HG03103 (cell line): ENCODE measurements around the gene KCNAB1.
"Not testable (repeated sequence)": the region's sequence is repeated elsewhere in the genome, so short reads cannot be mapped to it uniquely, and the experiment has no call there.

Experiments
- ATAC-seq: cut with Tn5 transposase; IDR thresholded peaks from one replicate; pipeline ENCODE4 v1.9.1; 2021; ENCODE audit warnings: low read depth; ENCODE audit not compliant: unreplicated experiment

KCNAB1 gene

DNA sequence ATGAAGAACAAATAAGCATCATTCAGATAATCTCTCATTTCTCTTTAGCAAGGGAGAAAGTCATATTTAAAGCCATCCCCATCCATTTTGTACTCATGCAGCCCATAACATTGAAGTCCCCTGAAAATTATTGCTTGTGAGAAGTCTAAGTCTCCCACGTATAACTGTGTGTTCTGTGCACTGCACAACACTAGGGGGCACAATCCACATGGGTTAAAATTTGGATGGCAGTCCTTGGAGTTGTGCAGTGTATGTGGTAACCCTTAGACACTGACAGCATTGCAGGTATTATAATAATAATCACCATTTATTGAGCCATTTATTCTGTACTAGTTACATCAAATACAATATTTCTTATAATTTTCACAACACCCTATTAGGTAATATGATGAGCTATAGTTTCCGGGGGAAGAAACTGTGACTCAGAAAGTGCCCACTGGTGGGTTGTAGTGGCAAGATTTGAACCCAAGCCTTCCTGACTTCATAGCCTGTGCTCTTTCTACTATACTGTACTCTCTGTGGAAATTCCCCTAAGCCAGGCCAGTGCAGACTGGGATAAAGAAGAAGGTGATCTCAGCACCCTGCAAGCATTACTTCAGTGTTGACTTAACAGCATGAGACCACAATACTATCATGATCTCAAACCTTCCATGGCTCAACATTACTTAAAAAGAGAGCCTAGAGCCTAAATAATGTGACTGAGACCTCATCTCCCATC is 15.7 kb downstream of the KCNAB1 start:
- no peak for ATAC-seq

DNA sequence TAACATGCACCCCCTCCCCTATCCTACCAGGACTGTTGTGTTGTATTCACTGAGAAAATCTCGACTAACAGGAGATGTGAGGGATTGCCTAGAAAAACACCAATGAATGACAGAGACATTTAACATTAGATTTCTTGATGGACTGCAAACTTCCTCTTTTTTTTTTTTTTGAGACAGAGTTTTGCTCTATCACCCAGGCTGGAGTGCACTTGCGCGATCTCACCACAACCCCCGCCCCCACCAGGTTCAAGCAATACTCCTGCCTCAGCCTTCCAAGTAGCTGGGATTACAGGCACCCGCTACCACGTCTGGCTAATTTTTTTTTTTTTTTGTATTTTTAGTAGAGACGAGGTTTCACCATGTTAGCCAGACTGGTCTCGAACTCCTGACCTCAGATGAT is 17.0 kb downstream of the KCNAB1 start:
- not testable (repeated sequence) for ATAC-seq

DNA sequence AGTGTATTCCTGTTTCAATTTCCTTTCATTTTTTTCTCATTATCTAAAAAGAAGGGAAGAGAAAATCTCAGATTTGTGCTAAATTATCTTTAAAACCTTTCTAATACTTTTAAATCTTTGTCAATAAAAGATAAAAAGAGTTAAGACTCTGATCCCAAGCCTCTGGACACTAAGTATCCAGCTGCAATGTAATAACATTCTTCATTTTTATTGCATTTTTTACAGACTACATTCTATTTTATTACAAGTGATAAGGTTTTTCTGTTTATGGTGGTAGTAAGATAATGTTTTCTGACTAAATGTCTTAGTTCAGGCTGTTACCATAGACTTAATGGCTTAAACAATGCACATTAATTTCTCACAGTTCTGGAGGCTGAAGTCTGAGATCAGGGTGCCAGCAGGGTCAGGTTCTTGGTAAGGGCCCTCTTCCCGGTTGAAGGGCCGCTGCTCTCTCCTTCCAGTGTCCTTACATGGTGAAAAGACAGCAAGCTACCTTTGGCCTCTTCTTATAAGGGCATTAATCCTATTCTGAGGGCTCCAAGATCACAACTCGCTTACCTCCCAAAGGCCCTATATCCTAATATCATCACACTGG is 19.7 kb downstream of the KCNAB1 start:
- no peak for ATAC-seq

DNA sequence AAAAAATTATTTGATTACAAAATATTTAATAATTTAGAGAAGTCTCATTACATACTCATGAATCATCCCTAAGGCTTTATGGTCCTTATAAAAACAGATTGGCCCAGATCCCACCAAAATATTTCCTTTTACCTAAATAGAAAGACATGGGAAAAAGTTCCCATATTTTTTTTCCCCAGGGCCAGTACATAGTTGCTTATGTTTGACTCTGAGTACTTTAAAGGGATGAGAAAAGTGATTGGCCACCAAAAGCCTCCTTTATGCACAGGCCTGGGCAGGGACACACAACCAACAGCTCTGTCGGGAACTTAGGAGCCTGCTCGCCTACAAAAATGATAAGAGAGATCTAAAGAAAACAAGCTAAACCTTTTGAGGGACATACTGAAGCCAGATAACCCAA is 22.3 kb downstream of the KCNAB1 start:
- ATAC-seq, result no peak

DNA sequence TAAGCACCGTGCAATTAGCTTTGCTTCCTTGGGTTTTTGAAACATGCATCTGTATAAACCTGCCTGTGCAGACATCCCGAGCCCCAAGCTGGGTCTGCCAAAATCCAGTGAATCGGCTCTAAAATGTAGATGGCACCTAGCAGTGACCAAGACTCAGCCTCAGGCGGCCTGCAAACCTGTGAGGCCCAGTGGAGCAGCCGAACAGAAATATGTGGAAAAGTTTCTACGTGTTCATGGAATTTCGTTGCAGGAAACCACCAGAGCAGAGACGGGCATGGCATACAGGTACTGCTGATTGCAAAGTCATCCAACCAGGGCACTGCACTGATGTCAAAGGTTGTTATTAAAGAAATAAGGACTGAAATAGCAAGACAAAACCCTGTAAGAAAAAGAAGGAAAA is 22.8 kb downstream of the KCNAB1 start:
- ATAC-seq, result no peak

DNA sequence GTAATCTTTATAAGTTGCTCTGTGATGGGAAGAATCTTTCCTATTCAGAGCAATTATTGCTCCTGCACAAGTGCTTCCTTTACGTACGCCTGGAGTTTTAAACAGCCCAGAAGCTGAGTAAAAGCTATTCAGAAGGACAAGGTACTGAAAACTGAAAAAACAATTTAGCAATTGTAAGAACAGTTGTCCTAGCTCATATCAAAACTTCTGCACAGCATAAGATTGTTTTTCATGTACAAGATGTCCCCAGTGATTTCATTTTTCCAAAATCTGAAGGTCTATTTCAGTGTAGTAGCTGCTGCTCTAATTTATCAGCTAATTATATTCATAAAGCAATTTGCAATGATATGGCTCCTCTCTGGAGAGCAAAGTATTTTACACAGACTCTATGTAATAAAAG is 23.7 kb downstream of the KCNAB1 start:
- ATAC-seq, result no peak

DNA sequence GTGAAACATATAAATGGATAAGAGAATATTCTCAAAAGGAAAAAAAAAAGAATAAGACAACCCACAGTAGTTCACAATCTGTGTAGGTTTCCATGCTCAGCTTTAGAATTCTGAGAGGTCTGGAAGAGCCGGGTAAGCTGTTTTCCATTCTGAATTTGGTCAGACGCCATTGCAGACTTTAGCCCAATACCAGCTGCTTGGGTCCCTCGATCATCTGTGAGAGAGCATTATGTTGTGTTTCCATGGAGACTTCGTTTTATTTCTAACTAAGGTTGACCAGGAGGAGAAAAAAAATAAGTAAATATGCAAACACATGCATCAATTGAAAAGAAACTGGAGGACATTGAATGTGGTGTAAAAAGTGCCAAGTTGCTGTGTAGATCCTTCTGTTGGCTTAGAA is 25.5 kb downstream of the KCNAB1 start:
- no peak for ATAC-seq

DNA sequence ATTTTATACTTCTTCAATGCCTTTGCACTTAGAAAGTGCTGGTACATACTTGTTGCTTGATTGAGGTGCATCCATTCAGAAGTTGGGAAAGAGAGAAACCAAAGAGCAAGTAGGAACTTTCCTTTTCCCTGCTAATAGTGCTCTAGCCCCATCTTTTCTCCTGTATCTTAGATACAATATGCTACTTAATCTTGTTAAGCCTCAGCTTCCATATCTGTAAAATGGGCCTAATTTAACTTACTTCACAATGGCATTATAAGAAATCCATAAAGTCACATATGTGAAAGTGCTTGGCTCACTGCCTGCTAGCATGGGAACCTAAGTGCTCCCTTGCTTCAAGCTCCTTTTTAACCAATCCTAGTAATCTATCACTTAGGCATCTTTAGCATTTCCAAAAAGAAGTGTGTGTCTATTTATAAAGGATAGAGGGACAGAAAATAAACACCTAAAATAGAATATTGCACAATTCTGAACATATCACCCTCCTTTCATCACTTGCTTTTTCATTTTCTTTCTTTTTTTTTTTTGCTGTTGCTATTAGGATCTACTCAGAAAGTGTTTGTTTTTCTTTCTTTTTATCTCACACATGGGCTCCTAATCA is 28.1 kb downstream of the KCNAB1 start:
- no peak for ATAC-seq

DNA sequence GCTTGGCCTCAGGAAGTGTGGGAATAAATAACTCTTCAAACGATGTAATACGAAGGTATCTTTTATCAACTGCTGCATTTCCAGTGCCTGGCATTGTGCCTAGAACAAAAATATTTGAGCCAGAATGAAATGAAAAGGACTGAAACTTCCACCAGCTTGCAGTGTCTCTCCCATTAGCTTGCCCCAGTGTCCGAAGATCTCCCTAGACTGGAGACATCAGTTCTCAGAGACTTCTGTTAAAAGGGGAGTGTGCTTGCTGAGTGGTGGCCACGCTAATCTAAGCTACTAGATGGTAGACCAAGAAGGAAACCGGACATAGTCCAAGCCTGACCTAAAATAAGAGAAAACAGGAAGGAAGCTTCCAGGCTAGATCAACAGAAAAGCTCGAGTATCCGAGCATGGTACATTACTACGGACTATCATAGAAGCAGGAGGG is 28.6 kb downstream of the KCNAB1 start:
- no peak for ATAC-seq

DNA sequence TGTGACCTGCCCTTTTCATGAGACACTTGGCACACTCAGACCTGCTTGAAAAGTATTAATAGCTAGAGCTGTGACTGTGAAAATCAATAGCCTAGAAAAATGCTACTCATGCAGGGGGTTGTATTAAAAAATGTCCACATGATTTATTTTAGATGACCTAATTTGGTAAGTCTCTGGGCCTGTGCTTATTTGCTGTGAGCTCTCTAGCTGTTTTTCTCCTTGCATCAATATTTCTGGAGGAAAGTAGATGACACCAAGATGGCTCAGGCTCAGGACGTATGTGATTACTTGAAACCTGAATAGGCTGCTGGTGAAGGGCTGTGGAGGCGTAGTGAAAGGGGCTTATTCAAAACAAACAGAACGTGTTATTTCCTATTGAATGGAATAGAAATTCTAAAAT is 29.5 kb downstream of the KCNAB1 start:
- no peak for ATAC-seq

DNA sequence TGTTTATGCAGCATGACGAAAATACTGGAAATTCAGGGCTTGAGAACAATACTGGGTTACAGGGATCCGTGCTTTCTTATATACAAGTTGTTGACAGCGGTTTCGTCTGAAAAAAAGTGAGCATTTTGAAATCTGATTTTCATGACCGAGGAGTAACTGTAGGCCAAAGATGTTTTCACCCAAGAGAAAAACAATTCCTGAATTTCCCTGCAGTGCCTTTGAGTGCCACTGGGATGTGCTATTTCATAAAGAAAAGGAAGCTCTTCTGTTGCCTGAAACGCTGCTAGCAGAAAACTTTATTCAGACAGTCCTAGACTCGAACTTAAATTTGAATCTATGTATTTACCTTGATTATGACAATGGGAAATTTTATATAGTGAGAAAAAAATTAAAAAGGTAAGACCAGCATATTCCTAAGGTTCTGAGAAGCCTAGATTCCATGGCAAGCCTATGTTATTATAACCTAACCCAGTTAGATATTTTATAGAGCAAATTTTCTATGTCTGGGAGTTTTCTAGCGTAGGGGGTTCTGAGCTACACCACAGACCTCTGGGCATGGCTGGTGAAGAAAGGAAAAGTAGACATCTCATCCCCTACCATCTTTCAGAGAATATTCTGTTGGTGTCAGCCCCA is 30.2 kb downstream of the KCNAB1 start:
- ATAC-seq, result peak; percentile 62

DNA sequence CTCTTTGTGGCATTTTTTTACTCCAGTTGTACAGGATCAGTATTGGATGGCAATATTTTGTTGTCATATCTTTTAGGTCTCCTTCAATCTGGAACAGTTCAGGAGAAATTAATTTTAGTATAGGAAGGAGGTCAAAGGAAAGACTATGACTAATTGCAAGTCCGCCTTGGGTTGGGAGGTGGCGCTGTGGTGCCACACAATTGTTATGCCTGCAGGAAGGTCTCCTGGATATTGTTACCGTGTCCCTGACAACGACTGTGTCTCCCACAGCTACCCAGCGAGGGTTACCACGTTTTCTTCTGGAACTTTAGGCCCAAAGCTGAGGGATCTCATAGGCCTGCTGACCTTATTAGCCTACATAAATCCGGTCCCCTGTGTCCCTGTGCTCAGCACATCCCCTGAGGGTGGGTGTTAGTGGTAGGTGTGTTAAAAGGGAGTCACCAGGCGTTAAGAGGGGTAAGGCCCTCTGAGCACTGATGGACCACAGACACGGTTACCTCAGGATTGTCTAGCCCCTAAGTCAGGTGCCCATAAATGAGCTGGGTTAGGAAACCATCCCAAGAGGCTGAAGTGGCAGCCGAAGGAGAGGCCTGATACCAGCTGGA is 31.5 kb downstream of the KCNAB1 start:
- ATAC-seq, result no peak

DNA sequence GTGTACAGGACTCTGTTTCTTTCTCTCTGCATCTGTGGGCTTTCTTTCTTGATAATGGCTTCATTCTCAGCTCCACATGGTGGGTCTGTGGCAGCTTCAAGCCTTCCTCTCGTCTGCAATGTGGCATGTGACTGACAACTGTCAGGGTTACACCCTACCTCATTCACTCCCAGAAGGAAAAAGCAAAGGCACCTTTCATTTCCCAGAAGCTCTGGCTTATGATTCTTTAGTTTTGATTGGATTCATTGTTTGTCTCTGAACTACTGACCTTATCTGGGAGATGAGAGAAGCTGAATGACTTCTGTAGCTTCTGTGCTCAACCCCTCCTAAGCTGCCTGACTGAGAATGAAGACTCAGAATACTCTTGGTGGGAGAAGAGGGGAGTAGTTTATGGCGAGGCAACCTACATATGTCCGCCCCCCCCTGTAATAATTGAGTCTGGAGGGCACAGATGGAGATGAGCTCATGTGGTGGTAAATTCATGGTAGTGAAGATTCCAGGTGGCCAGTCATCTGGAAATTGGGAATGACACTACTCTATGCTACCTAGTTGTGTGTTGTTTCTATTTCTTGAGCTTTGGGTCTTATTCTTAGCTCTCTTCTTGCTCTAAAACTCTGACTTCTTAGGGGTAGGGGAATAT is 38.4 kb downstream of the KCNAB1 start:
- no peak for ATAC-seq

DNA sequence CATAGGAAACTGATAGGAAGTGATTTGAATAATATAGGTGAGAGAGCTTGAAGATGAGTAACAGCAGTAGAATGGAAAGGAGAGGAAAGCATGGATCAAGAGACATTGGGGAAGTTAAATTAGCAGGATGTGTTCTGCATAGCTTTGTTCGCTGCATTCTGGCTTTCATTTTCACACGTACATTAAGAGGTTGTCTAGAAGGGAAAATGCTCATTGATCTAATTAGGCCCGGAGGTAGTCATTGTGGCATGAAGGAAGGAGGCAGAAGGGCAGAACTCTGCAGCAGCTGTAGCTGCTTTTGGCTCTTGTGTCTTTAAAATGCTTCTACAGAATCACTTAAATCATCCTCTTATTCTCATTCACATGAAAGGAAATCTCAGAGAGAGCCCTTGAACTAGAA is 40.3 kb downstream of the KCNAB1 start:
- peak; percentile 71 for ATAC-seq

DNA sequence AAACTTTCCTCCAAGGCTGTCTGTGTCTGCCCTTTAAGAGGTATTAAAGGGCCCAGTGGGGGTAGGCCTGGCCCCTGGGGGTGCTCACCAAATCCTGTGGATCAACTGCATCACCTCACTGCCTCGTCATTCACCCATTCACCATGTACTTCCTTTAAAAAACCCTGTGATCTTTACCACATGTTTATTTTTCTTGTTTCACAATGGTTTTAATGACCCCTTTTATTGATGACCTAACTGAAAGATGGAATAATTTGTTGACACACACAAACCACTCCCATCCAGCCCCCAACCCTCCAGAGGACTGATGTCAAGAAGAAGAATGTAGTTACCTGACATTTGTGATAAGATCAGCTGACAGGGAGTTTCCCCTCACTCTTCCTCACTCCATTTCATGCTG is 40.8 kb downstream of the KCNAB1 start:
- ATAC-seq, result peak; percentile 22

DNA sequence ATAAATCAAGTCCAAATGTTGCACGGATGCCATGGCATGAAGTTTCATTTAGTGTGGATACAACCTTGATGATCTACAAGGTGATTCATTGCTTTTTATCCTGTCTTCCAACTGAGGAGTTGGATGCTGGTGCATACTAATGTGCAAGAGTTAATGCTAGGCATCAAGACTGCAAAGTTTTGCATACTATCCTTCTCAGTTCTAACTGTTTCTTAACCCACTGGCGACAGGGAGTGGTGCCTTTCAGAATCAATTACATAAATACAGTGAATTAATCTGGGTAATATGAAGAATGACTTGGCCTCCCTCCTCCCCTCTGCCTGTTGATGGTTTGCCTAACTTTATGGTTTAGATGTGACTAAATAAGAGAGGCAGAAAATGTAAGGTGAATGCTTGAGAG is 43.5 kb downstream of the KCNAB1 start:
- ATAC-seq, result no peak

DNA sequence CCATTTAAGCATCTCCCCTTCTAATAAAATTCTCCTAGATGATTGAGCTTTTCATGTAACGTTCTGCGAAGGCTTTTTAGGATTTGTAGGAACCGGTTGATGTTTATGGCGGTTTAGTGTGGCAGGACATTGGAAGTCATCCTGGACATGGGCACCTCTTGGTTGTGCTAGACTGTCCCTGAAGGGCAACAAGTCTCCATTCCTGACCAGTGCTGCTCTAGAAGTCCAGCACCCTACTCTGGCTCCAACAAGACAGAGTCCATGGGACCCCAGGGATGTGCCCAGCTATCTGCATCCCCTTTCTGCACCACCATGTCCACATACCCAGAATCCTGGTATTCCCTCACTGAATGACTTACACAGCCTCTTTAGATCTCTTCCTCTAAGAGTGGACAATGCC is 46.4 kb downstream of the KCNAB1 start:
- ATAC-seq, result no peak

DNA sequence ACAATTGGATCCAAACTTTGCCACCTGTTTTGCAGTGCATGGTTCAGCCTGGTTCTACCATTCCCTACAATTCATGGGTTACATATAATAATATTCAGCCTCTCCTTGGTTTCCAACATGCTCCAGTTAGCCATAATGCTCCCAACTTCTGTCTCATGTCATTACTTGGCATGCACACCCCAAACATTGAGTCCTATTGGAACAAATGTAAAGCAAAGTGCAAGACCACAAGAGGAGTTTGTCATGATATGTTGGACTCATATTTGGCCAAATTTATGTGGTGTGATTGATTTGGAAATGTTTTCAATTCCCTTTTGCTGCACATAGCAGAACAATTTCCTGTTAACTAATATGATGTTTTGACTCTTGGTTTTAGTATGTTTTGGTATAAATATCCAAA is 50.2 kb downstream of the KCNAB1 start:
- ATAC-seq, result no peak

DNA sequence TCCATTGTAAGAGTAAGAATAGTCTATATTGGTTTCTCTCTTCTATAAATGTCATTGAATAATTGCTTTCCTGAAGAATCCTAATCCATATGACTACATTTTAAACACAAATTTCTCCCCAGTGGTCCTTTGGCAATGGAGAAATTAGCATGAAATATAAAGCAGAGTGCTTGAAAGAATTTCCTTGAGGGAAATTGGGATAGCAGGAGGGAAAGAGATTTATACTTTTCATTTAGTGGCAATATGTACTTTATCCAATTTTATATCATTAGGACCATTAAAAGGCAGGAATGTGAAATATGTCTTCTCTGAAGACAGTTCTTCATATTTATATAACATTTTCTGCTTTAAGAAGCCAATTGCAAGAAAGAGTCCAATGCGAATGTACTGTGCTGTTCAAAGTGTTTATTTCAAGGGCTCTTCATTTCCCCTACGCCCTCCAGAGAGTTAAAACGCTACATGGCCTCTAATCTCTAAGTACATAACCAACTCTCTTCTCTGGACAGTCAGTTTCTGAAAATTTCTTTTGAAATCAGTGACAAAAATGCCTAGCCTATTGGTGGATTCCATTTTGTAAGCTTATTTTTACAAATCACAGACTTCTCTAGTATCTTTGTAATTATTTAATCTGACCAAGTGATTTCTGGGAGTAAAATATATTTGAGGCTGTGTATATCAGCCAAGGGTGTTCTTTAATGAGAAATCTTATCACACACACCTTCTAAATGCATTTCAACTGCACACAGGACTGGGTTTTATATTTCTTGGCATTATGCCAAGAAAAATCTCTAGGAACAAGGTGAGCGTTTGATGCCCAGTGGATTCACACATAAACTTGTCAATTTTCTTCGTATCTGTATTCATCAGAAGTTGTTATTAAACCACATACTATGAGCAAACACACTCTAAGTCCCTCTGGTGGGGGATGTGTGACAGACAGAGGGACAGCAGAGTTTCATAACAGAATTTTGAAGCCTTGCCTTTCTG is 51.2 kb downstream of the KCNAB1 start:
- ATAC-seq, result no peak

DNA sequence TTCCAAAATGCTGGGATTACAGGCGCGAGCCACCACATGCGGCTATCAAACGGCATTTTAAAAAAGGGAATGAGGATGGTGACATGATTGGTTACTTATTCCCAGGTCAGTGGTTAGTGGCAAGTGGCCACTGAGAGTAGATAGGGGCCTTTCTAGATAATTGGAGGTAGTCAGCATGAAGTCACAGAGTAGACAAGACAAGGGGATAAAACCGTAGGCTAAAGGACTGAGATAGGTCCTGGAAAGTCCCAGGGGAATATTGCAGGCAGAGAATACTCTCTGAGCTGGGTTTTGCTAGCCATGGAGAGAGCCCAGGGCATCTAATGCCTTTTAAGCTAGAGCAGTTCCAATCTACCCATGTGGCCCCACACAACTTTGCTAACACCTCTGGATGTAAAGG is 52.2 kb downstream of the KCNAB1 start:
- ATAC-seq, result no peak
